Epithelial cell of proximal tubule (primary cell): ENCODE measurements around the gene PRKAA2. TPM values are rescaled to one million over a fixed set of nuclear protein-coding genes. Genes with fewer than 3 reads are reported as not detected.

ENCODE experiments used
- DNase-seq: peaks from one replicate; pipeline ENCODE4 v3.0.0-alpha.2; 2011; ENCODE audit warnings: low read depth
- H3K4me3 ChIP-seq: 2 replicates; pipeline ENCODE4 v1.5.1; 2011; ENCODE audit warnings: low read depth, mild to moderate bottlenecking, low read length
- total RNA-seq: library from RNA; depleted of rRNA; stranded (reverse); fragments of >200 nt; gene quantifications from 2 replicates; pipeline ENCODE4 v1.2.3, GENCODE V29; 2015
- TF ChIP-seq, protein P1 (sequence below): conservative IDR thresholded peaks from 2 replicates; pipeline ENCODE4 v1.5.1; 2012; ENCODE audit warnings: low read depth, mild to moderate bottlenecking, low read length

PRKAA2 gene
- total RNA-seq, 1 donor from 2014 or later: 8.4 TPM

DNA sequence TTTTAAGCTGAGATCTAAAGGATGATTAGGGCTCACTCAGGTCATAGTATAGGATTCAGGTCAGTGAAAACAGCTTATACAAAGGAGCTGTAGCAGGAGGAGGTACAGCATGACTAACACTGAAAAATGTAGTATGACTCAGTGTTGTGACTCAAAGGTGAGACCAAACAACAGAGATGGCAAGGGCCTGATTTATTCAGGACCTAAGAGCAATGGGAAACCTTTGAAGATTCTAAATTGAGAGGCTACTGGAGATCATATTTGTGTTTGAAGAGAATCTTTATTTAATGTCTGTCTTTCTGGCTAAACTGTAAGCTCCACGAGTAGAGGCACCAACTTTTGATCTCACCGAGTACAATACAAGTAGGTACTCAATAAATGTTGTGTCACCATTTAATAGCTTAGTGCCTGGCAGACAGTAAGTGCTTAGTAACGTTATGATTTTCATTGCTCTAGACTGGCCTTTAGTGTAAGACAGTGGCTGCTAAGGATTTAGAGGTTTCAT is 43.5 kb downstream of the PRKAA2 start:
- no peak overlapping the region for H3K4me3 ChIP-seq
- TF ChIP-seq, protein P1, sequence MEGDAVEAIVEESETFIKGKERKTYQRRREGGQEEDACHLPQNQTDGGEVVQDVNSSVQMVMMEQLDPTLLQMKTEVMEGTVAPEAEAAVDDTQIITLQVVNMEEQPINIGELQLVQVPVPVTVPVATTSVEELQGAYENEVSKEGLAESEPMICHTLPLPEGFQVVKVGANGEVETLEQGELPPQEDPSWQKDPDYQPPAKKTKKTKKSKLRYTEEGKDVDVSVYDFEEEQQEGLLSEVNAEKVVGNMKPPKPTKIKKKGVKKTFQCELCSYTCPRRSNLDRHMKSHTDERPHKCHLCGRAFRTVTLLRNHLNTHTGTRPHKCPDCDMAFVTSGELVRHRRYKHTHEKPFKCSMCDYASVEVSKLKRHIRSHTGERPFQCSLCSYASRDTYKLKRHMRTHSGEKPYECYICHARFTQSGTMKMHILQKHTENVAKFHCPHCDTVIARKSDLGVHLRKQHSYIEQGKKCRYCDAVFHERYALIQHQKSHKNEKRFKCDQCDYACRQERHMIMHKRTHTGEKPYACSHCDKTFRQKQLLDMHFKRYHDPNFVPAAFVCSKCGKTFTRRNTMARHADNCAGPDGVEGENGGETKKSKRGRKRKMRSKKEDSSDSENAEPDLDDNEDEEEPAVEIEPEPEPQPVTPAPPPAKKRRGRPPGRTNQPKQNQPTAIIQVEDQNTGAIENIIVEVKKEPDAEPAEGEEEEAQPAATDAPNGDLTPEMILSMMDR: no peak
- peak; percentile 87 for DNase-seq

DNA sequence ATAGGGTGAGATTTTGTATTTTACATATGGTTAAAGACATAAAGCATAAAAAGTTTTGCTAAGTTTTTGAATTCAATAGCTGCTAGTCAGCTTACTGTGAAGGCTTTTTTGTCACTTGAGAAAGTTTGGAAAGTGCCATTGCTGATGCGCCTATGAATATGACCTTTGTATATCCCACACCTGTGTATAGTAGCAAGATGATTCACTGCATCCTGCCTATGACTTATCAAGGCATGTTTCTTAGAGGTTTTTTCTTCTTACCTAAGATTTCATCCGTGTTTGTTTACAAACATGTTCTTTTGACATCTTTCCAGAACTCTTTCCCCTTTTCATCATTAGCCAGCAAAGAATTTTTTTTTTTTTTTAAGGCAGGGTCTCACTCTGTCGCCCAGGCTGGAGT is 51.5 kb downstream of the PRKAA2 start:
- H3K4me3 ChIP-seq: no peak overlapping the region
- DNase-seq: no peak
- TF ChIP-seq, protein P1: no peak

DNA sequence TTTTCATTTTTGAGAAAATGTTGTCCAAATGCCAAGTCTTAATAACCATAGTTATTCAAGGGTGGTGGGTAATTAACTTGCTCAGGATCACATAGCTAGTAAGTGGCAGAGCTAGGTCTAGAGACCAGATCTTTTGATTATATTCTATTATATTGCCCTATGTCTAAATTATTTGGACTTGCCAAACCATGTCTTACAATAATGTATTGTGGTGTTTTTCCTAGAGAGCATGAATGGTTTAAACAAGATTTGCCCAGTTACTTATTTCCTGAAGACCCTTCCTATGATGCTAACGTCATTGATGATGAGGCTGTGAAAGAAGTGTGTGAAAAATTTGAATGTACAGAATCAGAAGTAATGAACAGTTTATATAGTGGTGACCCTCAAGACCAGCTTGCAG is 58.6 kb downstream of the PRKAA2 start:
- TF ChIP-seq, protein P1: no peak
- DNase-seq: no peak
- no peak overlapping the region for H3K4me3 ChIP-seq

DNA sequence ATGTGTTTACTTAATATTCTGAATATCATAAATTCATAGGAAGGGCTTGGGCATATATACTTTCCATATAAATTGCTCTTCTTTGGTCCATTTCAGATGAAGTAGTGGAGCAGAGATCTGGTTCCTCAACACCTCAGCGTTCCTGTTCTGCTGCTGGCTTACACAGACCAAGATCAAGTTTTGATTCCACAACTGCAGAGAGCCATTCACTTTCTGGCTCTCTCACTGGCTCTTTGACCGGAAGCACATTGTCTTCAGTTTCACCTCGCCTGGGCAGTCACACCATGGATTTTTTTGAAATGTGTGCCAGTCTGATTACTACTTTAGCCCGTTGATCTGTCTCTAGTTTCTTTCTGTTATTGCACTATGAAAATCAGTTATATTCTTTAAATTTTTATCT is 62.3 kb downstream of the PRKAA2 start:
- TF ChIP-seq, protein P1: no peak
- DNase-seq: no peak

DNA sequence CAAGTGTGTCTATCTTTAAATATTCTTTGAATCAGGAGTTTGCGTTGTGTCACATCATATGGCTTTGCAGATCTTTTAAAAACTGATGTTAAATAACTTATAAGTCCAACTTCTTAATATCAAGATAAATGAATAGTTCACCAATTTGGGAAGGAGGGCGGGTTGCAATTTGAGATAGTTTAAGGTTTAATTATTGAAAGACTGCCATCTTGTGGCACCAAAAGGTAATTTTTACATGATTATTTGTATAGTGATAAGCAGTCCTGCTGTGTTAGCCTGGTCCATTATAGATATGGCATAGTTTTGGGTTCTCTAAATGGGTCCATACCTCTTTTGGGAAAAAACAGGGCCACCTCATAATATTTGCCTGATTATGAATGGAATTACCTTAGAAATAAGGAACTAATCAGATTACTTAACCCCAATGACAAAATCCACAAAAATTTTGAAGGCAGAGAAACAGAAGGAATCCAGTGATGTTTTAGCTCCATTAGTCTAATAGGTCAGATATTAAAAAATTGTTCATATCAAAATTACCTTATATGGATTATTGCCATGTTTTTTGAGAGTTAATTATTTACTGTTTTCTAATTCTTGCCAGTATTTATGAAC is 64.3 kb downstream of the PRKAA2 start:
- no peak overlapping the region for H3K4me3 ChIP-seq
- peak; percentile 26 for DNase-seq
- TF ChIP-seq, protein P1: peak; percentile 57

More for the DNA sequence above, 62.3 kb downstream of the PRKAA2 start:
- H3K4me3 ChIP-seq: no peak overlapping the region

DNA sequence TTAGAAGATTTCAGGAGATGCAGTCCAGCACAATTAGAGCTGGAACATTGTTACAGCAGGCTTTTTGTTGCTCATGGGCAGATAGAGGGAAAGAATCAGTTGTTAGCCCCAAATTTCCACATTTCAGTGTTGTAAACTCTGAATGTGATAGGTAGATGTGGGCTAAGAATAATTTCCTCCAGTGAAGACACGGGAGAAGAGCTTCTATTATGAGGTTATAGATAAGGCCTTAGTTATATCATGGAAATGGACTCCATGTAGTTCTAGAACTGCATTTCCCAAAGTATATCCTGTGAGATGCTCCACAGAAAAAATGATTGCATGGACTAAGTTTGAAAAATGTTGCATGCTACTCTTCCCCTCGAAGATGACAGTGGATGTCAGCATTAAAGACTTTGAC is 64.9 kb downstream of the PRKAA2 start:
- TF ChIP-seq, protein P1: no peak
- DNase-seq: no peak
- no peak overlapping the region for H3K4me3 ChIP-seq

DNA sequence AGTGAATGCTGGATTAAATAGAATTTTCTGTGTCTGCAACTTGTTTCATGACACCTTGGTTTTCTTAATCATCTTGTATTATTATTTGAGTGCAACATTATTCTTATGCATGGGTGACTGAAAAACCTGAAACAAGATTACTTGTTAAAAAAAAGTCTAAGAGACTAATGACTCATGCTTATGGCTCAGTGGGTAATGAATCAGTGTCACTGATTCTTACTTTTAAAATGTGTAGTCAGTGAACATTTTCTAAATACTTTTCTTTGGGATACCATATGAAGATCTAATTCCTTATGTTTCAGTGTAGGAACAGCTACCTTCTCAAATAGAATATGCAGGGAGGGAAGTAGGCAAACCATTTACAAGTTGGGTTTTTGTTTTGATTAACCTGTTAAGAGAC is 65.5 kb downstream of the PRKAA2 start:
- TF ChIP-seq, protein P1: no peak
- DNase-seq: peak; percentile 71
- H3K4me3 ChIP-seq: no peak overlapping the region
